Trophoblast cell (in vitro differentiated cells and primary cell): ENCODE data around the gene SLC20A1.
"Not testable (repeated sequence)": the region's sequence is repeated elsewhere in the genome, so short reads cannot be mapped to it uniquely, and the experiment has no call there.

Experiments
- DNase-seq, 2 donors: peaks; one replicate each; pipeline ENCODE4 v3.0.0-alpha.2; 2016
- H2AFZ ChIP-seq: 2 replicates; pipeline ENCODE4 v1.6.1; 2013; ENCODE audit warnings: low read length, moderate library complexity, mild to moderate bottlenecking; ENCODE audit not compliant: insufficient read depth, poor library complexity
- H2AK5ac ChIP-seq: 2 replicates; pipeline ENCODE4 v1.6.1; 2013; ENCODE audit warnings: mild to moderate bottlenecking, low read length
- H2BK120ac ChIP-seq: 2 replicates; pipeline ENCODE4 v1.6.1; 2013; ENCODE audit warnings: low read length, mild to moderate bottlenecking, moderate library complexity; ENCODE audit not compliant: insufficient read depth, poor library complexity
- H2BK12ac ChIP-seq: 2 replicates; pipeline ENCODE4 v1.6.1; 2013; ENCODE audit warnings: mild to moderate bottlenecking, low read length, moderate library complexity
- H2BK5ac ChIP-seq: 2 replicates; pipeline ENCODE4 v1.6.1; 2013; ENCODE audit warnings: low read length, low read depth, moderate library complexity, mild to moderate bottlenecking; ENCODE audit not compliant: poor library complexity
- H3K14ac ChIP-seq: 2 replicates; pipeline ENCODE4 v1.6.1; 2013; ENCODE audit warnings: mild to moderate bottlenecking, low read length
- H3K18ac ChIP-seq: 2 replicates; pipeline ENCODE4 v1.6.1; 2013; ENCODE audit warnings: mild to moderate bottlenecking, low read length
- H3K23ac ChIP-seq: 2 replicates; pipeline ENCODE4 v1.6.1; 2013; ENCODE audit warnings: low read length
- H3K27ac ChIP-seq: 2 replicates; pipeline ENCODE4 v1.5.1; 2013; ENCODE audit warnings: low read depth, mild to moderate bottlenecking, inconsistent platforms, low read length, moderate library complexity
- H3K27me3 ChIP-seq: 2 replicates; pipeline ENCODE4 v1.6.1; 2013; ENCODE audit warnings: inconsistent platforms, mild to moderate bottlenecking, low read length, moderate library complexity; ENCODE audit not compliant: insufficient read depth
- H3K36me3 ChIP-seq, 2 experiments: 1 replicate in 1 of 2; 2 replicates in 1 of 2; pipeline ENCODE4 v1.6.1; 2013; ENCODE audit warnings: low read length in 2 of 2, mild to moderate bottlenecking in 2 of 2, moderate library complexity in 1 of 2; ENCODE audit not compliant: insufficient read depth in 2 of 2, control insufficient read depth in 1 of 2
- H3K4ac ChIP-seq: 2 replicates; pipeline ENCODE4 v1.6.1; 2013; ENCODE audit warnings: low read depth, mild to moderate bottlenecking, low read length, moderate library complexity
- H3K4me1 ChIP-seq, 2 experiments: 1 replicate in 1 of 2; 2 replicates in 1 of 2; pipeline ENCODE4 v1.6.1; 2013; ENCODE audit warnings: low read length in 2 of 2, mild to moderate bottlenecking in 2 of 2, moderate library complexity in 1 of 2; ENCODE audit not compliant: insufficient read depth in 2 of 2, control insufficient read depth in 1 of 2
- H3K4me2 ChIP-seq: 2 replicates; pipeline ENCODE4 v1.6.1; 2013; ENCODE audit warnings: inconsistent platforms, mild to moderate bottlenecking, low read length, moderate library complexity
- H3K4me3 ChIP-seq: 2 replicates; pipeline ENCODE4 v1.5.1; 2013; ENCODE audit warnings: mild to moderate bottlenecking, low read depth, low read length, inconsistent platforms
- H3K79me1 ChIP-seq: one replicate; pipeline ENCODE4 v1.6.1; 2013; ENCODE audit warnings: low read length
- H3K79me2 ChIP-seq: 2 replicates; pipeline ENCODE4 v1.6.1; 2013; ENCODE audit warnings: low read length, mild to moderate bottlenecking; ENCODE audit not compliant: control insufficient read depth, insufficient read depth, poor library complexity
- H3K9ac ChIP-seq: 2 replicates; pipeline ENCODE4 v1.6.1; 2013; ENCODE audit warnings: mild to moderate bottlenecking, low read length
- H3K9me3 ChIP-seq: 2 replicates; pipeline ENCODE4 v1.6.1; 2013; ENCODE audit warnings: low read depth, mild to moderate bottlenecking, control low read depth, inconsistent platforms, low read length; ENCODE audit not compliant: insufficient read depth
- H4K12ac ChIP-seq: 2 replicates; pipeline ENCODE4 v1.6.1; 2013; ENCODE audit warnings: low read depth, mild to moderate bottlenecking, low read length, moderate library complexity
- H4K8ac ChIP-seq: 2 replicates; pipeline ENCODE4 v1.6.1; 2013; ENCODE audit warnings: low read depth, mild to moderate bottlenecking, low read length, moderate library complexity
- H4K91ac ChIP-seq: one replicate; pipeline ENCODE4 v1.6.1; 2013; ENCODE audit warnings: low read depth, mild to moderate bottlenecking, low read length, moderate library complexity
- WGBS: extraction: QIAGEN DNeasy Blood & Tissue Kit; methylation state at CpG from one replicate; pipeline ENCODE4 v1.1.7; 2013; ENCODE audit warnings: missing lambda C conversion rate; ENCODE audit not compliant: insufficient read length, insufficient coverage; ENCODE audit errors: extremely low coverage; 5-methylcytosine and 5-hydroxymethylcytosine counted together

Gene SLC20A1

GRCh38 chr2:112606547-112606946, 39.2 kb upstream of the SLC20A1 start:
- H3K14ac ChIP-seq = no peak overlapping the region
- H2AK5ac ChIP-seq = no peak overlapping the region
- no peak overlapping the region for H3K18ac ChIP-seq
- H3K4me3 ChIP-seq = peak overlapping the region; percentile 31
- DNase-seq = no peak
- H3K4me1 ChIP-seq = no peaks in the 10 kb centered on the region
- WGBS = no CpG with 5 or more reads among the region's 4 CpGs
- no peaks in the 10 kb centered on the region for H3K9me3 ChIP-seq
- H2BK120ac ChIP-seq = no peak overlapping the region
- H3K4ac ChIP-seq = no peak overlapping the region
- H3K9ac ChIP-seq = peak overlapping the region; percentile 42
- no peaks in the 10 kb centered on the region for H3K27me3 ChIP-seq
- H3K4me2 ChIP-seq = no peak overlapping the region
- no peaks in the 10 kb centered on the region for H3K79me1 ChIP-seq
- no peak overlapping the region for H3K23ac ChIP-seq
- no peak overlapping the region for H4K12ac ChIP-seq
- H2BK12ac ChIP-seq = no peak overlapping the region
- H4K91ac ChIP-seq = no peak overlapping the region
- no peak overlapping the region for H4K8ac ChIP-seq
- no peak overlapping the region for H2BK5ac ChIP-seq
- H3K79me2 ChIP-seq = no peaks in the 10 kb centered on the region
- no peak overlapping the region for H2AFZ ChIP-seq
- H3K27ac ChIP-seq = no peak overlapping the region
- no peaks in the 10 kb centered on the region for H3K36me3 ChIP-seq

GRCh38 chr2:112607680-112608438, 37.9 kb upstream of the SLC20A1 start:
- no CpG with 5 or more reads among the region's 8 CpGs for WGBS
- Histone ChIP-seq H3K27ac (no peak overlapping the region), H4K12ac (no peak overlapping the region), H3K79me2 (no peaks in the 10 kb centered on the region), H3K4ac (no peak overlapping the region), H2AFZ (no peak overlapping the region), H4K8ac (no peak overlapping the region), H3K18ac (no peak overlapping the region), H3K14ac (no peak overlapping the region), H2AK5ac (peak overlapping the region; percentile 50), H3K9ac (no peak overlapping the region), H3K9me3 (no peaks in the 10 kb centered on the region), H3K27me3 (no peaks in the 10 kb centered on the region), H4K91ac (no peak overlapping the region), H3K79me1 (no peaks in the 10 kb centered on the region), H2BK12ac (peak overlapping the region; percentile 49), H3K4me3 (no peak overlapping the region), H2BK5ac (no peak overlapping the region), H3K36me3 (no peaks in the 10 kb centered on the region), H2BK120ac (no peak overlapping the region), H3K4me1 (no peaks in the 10 kb centered on the region), H3K23ac (no peak overlapping the region), H3K4me2 (no peak overlapping the region)
- no peak for DNase-seq

- not testable (repeated sequence) for H3K27me3 ChIP-seq, H3K23ac ChIP-seq, H4K12ac ChIP-seq, H3K9me3 ChIP-seq, H3K4me2 ChIP-seq, H3K18ac ChIP-seq, DNase-seq, H3K79me2 ChIP-seq, H3K27ac ChIP-seq, H4K8ac ChIP-seq, H3K14ac ChIP-seq, H2BK120ac ChIP-seq, H4K91ac ChIP-seq, H3K9ac ChIP-seq, H2BK5ac ChIP-seq, H2BK12ac ChIP-seq, H3K36me3 ChIP-seq, H3K79me1 ChIP-seq, H3K4me1 ChIP-seq, H2AK5ac ChIP-seq, H2AFZ ChIP-seq, H3K4me3 ChIP-seq, H3K4ac ChIP-seq
- WGBS = no CpG with 5 or more reads among the region's 4 CpGs
Observed at GRCh38 chr2:112609320-112609719, 36.4 kb upstream of the SLC20A1 start.

DNA sequence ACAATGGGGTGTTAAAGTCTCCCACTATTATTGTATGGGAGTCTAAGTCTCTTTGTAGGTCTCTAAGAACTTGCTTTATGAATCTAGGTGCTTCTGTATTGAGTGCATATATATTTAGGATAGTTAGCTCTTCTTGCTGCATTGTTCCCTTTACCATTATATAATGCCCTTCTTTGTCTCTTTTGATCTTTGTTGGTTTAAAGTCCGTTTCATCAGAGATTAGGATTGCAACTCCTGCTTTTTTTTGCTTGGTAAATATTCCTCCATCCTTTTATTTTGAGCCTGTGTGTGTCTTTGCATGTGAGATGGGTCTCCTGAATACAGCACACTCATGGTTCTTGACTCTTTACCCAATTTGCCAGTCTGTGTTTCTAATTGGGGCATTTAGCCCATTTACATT, 33.5 kb upstream of the SLC20A1 start:
- not testable (repeated sequence) for H3K4ac ChIP-seq, H2BK5ac ChIP-seq, H4K12ac ChIP-seq, H3K27me3 ChIP-seq, H2BK120ac ChIP-seq, H3K9ac ChIP-seq, H4K91ac ChIP-seq, H3K4me1 ChIP-seq, H3K4me3 ChIP-seq, DNase-seq, H3K18ac ChIP-seq, H3K4me2 ChIP-seq, H3K27ac ChIP-seq, H3K9me3 ChIP-seq, H3K79me2 ChIP-seq, H2BK12ac ChIP-seq, H3K79me1 ChIP-seq, H4K8ac ChIP-seq, H3K14ac ChIP-seq, H3K36me3 ChIP-seq, H3K23ac ChIP-seq, H2AFZ ChIP-seq, H2AK5ac ChIP-seq
- WGBS = no CpG with 5 or more reads among the region's 1 CpG
